AG10803 (cell line): ENCODE data around the gene REXO1.

Source experiments
- DNase-seq: peaks from one replicate; pipeline ENCODE4 v3.0.0; 2010; ENCODE audit warnings: low read depth
- H3K4me3 ChIP-seq: 2 replicates; pipeline ENCODE4 v1.5.1; 2011; ENCODE audit warnings: mild to moderate bottlenecking, low read length, control low read depth
- CTCF ChIP-seq: conservative IDR thresholded peaks from 2 replicates; pipeline ENCODE4 v1.5.1; 2011; ENCODE audit warnings: mild to moderate bottlenecking, low read length, control low read depth, inconsistent platforms

REXO1 gene

GRCh38 chr19:1828279-1829238, 19.7 kb downstream of the REXO1 start:
- no peak for DNase-seq
- TF ChIP-seq CTCF, result no peak
- H3K4me3 ChIP-seq, result no peak overlapping the region

- no peak for DNase-seq
- TF ChIP-seq CTCF, result no peak
- no peak overlapping the region for H3K4me3 ChIP-seq
Measured at GRCh38 chr19:1827566-1828278, 20.6 kb downstream of the REXO1 start.

GRCh38 chr19:1826557-1827521, 21.4 kb downstream of the REXO1 start:
- H3K4me3 ChIP-seq, result no peak overlapping the region
- TF ChIP-seq CTCF, result no peak
- no peak for DNase-seq

DNA sequence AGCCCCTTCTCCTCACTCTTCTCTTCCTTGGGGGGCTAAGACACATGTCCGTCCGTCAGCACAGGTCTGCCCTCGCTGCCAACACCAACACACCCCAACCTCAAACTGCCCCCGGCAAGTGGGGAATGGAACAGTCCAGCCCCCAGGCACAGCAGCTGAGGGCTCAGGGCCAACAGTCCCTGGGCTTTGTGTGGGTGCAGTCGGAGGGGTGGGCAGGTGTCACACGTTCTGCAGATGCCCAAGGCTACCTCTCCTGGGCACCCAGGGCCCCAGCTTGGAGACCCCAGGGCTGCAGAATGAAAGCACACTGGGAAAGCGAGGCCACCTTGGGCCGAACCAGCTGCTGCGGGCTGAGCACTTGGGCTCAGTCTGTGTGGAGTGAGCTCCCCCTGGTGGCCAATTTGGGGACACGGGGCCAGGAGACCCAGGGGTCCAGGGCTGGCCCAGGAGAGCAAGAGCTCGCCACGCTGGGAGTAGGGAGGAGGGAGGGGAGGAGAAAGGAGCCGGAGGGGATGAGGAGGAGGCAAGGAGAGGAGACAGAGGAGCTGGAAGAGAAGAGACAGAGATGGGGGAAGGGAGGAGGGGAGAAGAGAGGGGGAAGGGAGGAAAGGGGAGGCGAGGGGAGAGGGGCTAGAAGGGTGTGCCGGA, 22.2 kb downstream of the REXO1 start:
- H3K4me3 ChIP-seq, result no peak overlapping the region
- peak; percentile 52 for DNase-seq
- TF ChIP-seq CTCF, result peak; percentile 75

DNA sequence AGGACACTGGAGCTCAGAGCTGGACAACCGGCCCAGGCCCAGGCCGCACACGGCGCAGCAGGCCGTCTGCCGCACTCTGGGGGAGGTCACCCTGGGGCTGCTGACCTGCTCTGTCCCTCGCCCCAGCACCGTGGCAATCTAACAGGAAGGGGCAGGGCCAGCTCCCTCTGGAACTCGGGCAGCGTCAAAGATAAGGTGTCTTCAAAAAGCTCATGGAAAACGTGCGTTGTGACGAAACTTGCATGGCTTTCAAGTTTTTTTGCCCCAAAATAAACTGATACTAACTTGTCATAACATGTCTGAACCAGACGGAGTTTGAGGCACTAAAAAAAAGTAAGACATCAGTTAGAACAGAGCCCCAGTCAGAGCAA, 24.0 kb downstream of the REXO1 start:
- TF ChIP-seq CTCF, result no peak
- no peak for DNase-seq
- no peak overlapping the region for H3K4me3 ChIP-seq

DNA sequence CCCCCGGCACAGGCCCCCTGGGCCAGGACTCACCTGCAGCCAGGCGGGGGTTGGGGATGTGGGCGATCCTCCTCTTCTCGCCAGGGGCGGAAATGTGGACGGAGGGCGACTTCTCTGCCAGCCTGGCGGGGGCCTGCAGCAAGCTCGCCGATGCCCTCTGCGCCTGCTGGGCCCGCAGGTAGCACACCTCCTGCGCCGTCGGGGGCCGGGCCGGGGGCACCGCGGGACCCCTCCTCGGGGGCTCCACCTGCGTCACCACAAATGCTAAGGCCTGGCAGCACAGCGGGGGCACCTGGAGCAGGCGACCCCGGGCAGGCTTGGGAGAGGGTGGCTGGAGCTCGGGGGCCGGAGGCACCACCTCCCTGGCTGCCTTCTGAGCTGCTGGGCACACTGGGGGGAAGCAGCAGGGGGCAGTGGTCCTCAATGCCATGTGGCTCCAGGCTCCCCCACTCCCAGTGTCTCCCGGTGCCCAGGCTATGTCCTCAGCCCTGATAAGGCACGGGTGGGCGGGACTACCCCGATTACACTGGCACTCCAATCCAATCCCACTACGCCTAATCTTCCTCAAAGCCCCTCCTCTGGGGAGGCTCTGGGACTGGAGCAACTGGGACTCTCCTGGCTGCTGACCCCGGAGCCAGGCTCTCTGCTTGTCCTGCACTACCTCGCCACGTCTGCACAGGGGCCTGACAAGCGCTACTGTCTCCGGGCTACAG, 24.6 kb downstream of the REXO1 start:
- H3K4me3 ChIP-seq, result no peak overlapping the region
- TF ChIP-seq CTCF, result no peak
- no peak for DNase-seq
